GM18507 (cell line): Measurements from ENCODE around the gene RALGDS.
A peak's percentile ranks its signal among the peaks of the same experiment; 100 is the strongest.
"Not testable (repeated sequence)": the region's sequence is repeated elsewhere in the genome, so short reads cannot be mapped to it uniquely, and the experiment has no call there.

Experiments used
- DNase-seq: peaks from one replicate; pipeline ENCODE4 v3.0.0; 2011; ENCODE audit warnings: low read depth; ENCODE audit not compliant: insufficient read length; ENCODE audit errors: extremely low spot score
- FAIRE-seq: peaks from 2 replicates; lab custom pipeline; 2011; peaks lifted over from hg19 to GRCh38; lab: Jason Lieb, UNC

The RALGDS gene

DNA sequence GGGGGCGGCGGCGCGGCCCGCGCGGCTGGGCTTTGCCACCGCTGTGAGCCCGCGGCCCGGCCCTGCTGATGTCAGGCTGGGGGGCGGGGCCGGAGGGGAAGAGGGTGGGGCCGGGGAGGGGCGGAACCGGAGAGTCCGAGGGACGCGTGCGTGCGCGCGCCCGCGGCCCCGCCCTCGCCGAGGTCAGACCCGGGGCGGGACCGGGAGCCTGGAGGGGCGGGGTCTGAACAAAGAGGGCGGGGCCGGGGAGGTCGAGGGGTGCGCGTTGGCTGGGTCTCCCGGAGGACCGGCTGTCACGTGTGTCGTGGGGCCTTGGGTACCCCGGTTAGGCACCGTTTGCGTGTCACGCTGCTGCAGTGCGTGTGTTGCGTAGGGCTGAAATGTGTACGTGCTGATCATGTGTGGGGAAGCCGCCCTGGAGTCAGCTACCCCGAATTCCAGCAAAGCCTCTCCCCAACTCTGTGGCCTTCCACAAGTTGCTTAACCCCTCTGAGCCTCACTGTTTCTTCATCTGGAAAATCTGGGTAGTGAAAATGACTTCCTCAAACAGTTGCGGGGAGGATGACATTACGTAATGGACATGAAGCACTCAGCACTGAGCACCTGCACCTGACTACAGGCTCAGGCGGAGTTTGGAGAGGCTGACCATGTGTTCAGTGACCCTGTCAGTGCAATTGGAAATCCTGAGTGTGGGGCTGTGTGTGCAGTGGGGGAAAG, at the start of gene RALGDS:
Gene RALGDS (minus strand): TSS at position 43 of the 717 bp plus-strand sequence. CDS start 86 bp downstream, outside the sequence.
- peak; percentile 85 for DNase-seq
- FAIRE-seq, result peak; percentile 58

DNA sequence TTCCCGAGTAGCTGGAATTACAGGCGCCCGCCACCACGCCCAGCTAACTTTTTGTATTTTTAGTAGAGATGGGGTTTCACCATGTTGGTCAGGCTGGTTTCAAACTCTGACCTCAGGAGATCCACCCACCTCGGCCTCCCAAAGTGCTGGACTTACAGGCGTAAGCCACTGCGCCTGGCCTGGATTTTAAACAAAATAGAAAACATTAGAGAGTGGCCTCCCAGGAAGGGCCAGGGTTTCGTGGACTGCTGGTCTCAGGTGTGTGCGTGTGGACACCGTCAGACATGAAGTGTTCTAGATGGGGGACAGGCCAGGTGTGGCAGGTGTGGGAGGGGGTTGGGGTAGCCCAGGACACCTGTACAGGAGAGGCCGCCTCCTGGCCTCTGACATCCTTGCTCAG, 49.7 kb upstream of the RALGDS start:
- FAIRE-seq (no peak), DNase-seq (no peak)

DNA sequence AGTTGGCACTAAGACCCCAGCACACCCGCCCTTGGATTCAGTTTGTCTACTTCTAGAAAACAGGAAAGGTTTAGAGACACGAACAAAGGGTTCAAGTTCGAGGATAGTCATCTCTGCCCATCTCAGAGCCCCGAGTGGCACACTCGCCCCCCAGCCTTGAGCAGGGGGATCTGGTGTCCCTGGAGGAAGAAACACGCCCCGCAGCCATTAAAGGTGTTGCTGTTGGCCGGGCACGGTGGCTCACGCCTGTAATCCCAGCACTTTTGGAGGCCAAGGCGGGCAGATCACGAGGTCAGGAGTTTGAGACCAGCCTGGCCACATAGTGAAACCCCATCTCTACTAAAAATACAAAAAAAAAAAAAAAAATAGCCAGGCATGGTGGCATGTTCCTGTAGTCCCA, 48.6 kb upstream of the RALGDS start:
- DNase-seq, FAIRE-seq: not testable (repeated sequence)

DNA sequence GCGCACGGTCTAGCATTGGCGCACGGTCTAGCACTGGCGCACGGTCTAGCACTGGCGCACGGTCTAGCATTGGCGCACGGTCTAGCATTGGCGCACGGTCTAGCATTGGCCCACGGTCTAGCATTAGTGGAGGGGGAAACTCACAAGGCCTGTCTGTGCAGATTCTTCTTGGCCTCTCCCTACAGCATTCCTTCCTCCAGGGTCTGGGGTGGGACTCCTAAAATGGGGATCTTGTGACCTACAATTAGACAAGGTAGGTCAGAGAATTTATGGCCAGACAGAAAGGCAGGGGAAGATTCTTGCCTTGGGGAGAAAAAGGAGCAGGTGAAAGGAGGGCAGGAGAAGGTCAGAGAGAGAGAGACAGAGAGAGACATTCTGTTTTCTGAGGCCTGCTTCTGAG, 48.1 kb upstream of the RALGDS start:
- DNase-seq (no peak), FAIRE-seq (no peak)

DNA sequence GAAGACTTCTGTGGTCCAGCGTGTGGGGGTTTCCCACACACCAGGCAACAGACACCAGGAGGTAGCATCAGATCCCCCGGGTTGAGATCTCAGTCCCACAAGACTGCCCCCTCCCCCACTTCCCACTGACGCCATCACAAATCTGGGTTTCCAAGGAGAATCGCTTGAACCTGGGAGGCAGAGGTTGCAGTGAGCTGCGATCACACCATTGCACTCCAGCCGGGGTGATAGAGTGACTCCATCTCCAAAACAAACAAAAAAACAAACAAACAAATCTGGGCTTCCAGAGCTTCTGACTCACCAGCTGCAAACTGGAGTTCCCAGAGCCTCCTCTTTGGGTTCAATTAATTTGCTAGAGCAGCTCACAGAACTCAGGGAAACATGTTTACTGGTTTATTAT, 47.4 kb upstream of the RALGDS start:
- FAIRE-seq (no peak), DNase-seq (no peak)

DNA sequence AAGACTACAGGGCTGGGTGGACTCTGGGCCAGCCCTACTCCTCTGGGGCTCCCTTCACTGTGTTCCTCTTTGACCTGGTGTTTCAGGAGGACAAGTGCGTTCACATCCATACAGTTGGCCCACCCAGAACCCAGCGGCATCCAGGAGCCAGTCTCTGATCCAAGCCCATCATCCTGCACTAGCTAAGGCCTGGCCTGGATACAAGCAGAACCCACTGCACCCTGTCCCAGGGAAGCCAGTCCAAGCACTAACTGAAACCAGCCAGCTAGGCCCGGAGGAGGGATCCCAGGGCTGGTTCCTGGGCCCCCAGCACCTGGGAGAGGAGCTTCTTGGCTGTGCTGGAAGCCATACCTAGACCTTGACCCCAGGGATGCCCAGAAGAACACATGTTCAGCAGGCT, 46.7 kb upstream of the RALGDS start:
- FAIRE-seq (no peak), DNase-seq (no peak)

DNA sequence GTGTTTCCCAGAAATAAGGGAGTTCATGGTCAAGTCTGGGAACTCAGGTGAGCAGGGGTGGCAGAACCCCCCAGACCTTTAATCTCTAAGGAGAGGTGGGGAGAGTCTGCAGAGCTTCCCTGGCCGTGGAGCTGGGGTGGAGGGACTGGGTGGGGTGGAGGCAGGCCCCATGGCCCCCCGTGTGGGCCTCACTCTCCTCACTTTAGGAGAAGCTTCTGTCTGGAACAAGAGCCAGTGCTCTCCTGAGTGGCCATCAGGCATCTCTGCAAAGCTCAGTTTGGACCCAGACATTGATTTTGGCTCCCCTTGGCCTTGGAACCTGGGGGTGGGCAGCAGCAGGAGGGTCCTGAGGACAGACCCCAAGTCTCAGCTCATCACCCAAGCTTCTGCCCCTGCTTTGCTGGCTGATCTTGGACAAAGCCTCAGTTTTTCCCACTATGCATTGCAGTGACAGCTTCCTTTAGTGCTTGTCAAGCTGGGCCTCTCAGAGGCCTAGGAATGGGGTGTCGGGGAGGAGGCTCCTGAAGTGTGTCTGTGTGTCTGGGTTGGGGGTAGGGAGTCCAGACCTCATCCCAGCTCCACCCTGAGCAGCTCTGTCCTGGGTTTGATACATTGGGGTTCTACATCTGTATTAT, 46.2 kb upstream of the RALGDS start:
- DNase-seq (no peak), FAIRE-seq (no peak)

DNA sequence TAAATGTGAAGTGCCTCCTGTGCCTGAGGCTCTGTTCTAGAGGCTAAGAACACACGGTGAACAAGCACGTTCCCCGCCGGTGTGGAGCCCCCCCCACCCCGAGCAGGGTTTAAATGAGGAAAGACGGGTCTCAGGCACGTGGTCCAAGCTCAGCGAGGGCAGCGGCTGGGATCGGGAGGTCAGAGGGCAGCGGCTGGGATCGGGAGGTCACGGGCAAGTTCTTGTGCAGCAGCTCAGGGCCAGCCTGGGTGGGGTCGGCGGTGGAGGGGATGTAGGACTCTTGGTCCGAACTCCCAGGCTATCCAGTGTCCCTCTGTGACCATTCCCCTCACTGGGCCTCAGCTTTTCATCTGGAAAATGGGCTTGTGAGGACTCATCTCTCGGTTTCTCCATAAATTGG, 45.4 kb upstream of the RALGDS start:
- FAIRE-seq (no peak), DNase-seq (no peak)

DNA sequence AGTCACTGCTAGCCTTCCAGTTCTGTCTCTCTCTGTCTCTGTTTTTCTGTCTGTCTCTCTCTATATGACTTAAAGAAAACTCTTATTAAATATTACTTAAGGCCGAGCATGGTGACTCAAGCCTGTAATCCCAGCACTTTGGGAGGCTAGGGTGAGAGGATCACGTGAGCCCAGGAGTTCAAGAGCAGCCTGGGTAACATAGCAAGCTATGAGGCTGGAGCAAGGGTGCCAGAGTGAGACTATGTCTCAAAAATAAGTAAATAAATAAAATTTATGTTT, 44.4 kb upstream of the RALGDS start:
- no peak for FAIRE-seq
- no peak for DNase-seq

DNA sequence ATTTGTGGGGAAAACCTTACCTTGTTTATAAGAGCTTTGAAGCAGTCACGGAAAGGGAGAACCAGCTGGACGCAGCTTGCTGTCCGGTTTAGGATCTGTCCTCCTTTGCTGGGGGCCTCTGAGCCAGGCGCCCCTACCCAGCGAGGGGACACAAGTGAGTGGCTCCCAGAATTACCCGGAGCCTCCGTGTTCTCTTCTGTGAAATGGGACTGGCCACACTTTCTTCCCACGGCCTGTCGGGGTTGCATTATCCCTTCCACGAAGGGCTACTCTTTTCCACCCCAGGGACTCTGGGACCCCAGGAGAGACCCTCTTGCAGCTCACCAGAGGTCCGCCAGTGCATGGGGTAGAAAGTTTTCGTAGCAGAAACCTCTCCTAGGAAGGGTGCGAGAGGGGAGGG, 43.2 kb upstream of the RALGDS start:
- DNase-seq (no peak), FAIRE-seq (no peak)

DNA sequence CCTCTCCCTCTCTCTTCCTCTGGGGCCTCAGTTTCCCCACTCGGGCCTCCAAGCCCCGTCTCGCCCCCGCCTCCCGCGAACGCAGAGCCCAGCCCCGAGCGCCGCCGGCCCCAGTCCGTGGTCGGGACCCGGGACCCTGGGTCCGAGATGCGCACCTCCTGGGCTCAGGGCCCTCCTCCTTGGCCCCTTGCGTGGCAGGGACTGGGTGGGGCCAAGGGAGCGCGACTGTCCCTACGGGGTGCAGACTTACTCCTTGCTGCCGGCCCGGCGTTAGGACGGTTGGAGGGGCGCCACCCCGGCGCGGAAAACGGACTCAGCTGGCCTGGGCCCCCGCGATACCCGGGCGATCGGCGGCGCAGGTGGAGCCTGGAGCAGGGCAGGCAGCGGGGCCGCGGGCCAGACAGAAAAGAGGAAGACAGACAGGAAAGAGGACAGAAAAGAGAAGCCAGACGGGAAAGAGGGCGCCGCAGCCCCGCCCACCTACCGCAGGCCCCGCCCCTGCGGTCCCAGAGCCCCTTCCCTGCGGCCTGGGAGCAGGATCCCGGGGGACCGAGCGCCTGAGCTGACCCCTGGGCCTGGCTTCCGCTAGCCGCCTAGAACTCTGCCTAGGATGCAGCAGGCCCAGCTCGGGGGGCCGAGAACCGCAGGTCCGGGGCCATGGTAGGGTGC, 42.6 kb upstream of the RALGDS start, which contains the start of gene GBGT1:
Gene GBGT1 (minus strand): TSS at position 411 of the 669 bp plus-strand sequence. CDS start 1,502 bp downstream, outside the sequence.
- peak; percentile 63 for FAIRE-seq
- peak; percentile 58 for DNase-seq

DNA sequence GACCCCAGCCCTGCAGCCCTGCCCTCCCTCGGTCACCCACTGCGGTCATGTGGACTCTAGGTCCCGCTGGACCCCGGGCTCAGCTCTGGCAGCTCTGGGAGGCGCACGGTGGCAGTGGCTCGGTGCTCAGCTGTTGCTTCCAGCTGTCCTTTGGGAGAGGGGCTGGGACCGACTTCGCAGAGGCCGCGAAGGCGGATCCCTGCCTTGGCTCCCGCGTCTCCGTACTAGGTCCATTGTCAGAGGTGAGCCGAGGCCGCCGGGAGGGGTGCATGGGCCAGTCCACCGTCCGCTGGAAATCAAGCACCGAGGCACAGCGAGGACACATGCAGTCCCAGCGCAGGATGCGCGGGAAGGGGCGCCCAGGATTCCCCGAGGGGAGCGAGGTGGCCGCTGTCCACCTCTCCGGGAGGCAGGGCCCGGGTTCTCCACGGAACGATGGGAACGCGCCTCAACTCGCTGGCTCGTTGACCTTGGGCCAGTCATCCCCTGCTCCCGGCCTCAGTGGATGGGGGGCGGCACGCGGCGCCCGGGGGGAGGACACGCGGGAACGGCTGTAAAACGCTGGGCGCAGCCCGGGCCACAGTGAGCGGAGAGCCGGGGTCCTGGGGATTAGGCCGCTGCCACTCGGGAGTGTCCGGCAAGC, 41.9 kb upstream of the RALGDS start:
- no peak for FAIRE-seq
- no peak for DNase-seq

DNA sequence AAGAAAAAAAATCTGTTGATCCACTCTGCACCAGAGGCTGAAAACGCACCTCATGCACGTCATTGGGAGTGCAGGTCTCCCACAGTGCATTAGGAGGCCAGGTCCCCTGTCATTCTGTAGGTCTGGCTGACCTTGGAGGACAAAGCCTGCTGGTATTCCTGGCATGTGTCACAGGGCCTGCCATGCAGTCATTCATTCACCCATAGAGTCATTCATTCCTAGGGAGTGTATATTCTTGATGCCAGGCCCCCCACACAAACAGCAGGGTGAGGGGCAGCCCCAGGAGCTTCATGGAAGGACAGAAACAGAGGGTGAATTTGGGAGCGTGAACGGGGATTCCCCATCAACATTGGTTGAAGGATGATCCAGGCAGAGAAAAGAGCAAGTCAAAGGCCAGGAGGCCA, 40.5 kb upstream of the RALGDS start:
- DNase-seq (no peak), FAIRE-seq (no peak)

DNA sequence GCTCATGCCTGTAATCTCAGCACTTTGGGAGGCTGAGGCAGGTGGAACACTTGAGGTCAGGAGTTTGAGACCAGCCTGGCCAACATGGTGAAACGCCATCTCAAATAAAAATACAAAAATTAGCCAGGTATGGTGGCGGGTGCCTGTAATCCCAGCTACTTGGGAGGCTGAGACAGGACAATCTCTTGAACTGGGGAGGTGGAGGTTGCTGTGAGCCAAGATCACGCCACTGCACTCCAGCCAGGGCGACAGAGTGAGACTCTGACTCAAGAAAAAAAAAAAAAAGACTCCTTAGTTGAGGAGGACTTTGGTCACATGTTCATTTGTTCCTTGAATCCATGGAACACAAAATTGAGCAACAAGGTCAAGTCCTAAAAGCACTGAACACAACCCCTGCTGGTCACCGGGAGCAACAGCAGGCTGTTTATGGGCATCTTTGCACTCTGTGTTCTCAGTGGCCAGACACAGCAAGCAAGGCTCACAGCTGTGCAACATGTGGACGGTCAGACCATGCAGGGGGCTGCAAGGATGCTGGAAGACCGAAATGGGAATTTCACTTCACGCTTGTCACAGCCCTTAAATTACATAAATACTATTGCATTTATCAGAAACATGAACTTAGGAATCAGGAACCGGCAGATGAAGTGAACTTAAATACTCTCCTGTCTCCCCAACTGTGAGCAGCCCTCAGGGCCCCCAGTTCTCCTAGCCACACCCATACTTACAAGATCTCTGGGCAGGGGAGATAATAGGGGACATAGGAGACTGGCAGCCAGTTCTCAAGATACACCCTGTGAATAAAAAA, 39.9 kb upstream of the RALGDS start:
- no peak for DNase-seq
- FAIRE-seq, result peak; percentile 86

DNA sequence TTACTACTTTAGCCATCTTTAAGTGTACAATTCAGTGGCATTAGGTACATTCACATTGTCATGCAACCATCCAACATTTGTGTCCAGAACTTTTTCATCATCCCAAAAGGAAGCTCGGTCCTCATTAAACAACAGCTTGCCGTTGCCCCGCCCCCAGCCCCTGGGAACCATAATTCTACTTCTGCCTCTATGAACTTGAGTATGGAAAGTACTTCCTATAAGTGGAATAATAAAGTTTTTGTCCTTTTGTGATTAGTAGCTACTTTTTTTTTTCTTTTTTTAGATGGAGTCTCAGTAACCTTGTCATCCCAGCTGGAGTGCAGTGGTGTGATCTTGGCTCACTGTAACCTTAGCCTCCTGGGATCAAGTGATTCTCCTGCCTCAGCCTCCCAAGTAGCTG, 37.7 kb upstream of the RALGDS start:
- FAIRE-seq (no peak), DNase-seq (no peak)

DNA sequence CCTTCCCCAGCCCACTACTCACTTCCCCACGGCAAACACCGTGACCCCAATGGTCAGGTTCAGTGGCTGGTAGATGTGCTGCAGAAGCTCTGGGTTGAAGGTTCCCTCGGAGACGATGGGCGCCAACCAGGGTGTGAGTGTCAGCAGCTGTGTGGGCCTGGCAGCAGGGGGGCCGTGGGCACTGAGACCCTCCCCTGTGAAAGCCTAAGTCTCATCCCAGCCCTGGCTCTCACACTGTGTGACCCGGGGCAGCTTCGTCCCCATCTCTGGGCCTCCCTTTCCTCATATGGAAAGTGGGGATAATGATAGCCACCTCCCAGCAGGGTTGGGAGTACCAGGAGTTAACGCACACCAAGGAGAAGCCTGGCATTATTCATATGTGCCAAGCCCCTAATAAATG, 34.1 kb upstream of the RALGDS start:
- FAIRE-seq (no peak), DNase-seq (no peak)

DNA sequence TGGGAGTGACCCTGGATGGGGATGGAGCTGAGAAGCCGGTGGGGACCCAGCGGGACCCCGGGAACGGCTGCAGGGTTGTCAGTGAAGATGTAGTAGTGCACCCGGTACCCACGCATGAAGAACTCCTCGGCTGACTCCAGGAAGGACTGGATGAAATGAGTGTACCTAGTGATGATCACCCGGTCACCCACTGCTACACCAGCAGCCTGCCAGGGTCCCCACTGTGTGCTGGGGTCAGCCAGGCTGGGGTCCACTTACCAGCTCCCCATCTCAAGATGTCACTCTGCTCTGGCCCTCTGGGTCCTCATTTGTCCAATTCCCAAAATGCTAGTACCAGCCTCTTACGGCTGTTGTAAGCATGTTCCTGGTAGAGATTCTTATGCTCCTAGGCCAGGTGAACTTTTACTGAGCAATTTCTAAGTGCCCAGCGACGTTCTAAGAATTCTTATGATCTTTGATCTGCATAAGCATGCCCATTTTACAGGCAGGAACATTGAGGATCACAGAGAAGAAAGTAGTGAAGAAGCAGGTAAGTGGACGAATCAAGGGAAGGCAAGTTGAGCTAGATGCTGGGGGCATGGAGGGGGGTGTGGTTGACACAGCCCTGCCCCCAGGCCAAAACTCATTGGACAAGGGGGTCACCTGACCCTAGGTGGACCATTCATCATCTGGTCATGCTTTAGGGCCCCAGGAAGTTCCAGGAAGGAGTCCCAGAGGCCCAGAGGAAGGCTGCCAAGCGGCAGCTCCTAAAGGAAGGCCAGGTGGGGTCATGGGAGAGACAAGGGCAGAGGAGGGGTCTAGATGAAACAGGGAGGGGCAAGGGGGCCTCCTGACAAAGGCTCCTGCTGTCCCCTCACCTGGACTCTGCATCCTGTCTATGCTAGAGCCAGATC, 33.3 kb upstream of the RALGDS start:
- DNase-seq, result no peak
- no peak for FAIRE-seq

DNA sequence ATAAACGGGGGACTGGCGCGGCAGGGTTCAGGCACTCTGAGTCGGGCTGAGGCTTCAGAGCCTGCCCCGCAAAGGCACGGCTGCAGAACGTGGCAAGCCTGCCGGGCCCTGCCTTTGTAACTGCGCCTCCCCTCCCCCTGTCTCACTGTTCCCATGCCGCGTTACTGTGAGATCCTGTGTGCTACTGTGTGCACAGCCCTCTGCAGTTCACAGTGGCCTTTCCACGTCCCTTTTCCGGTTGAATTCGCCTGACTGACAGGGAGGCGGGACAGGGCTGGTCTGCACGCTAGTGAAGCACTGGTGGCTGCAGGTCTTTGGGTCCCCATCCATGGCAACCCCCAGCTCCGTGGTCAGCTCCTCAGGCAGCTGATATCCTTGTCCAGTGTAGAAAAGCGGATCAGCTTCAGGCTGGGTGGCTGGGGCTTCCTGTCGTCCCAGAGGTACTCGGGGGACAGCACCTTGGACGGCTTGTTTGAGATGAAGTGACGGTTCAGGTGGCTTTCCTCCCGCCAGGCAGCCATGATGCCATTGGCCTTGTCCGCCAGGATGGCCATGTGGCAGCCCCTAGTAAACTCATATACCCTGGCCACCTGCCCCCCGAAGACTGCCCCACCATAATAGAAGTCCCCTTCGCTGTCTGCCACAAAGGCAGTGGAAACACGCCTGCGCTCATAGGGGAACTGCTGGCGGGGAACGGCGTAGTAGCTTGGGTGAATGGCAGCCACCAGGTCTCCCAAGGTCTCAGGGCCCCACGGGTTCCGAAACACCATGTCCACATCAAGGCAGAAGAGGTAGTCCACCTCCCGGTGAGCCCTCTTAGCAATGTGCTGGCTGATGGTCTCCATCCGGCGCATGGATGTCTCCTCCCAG, 32.4 kb upstream of the RALGDS start:
- DNase-seq, result no peak
- no peak for FAIRE-seq
